ENCODE data around the gene CMYA5.

DNA sequence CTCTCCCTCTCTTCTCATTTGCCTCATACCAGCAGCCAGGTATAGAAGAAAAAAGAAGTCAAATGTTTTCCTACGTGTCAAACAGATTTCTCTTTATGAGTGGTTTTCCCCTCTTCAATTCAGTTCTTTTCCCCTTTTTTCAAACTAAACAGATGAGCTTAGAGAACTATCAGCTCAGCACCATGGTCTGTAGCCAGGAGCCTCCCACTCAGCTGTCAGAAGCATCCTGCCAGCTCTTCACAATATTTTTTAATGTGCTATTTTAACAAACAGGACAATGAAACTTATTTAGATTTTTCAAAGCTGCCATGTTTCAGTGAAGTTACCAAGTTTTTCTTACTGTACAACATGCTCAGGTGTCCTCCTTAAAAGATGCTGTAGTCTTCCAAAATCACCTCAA lies 63.5 kb downstream of the CMYA5 start:
- TF ChIP-seq, protein P1, sequence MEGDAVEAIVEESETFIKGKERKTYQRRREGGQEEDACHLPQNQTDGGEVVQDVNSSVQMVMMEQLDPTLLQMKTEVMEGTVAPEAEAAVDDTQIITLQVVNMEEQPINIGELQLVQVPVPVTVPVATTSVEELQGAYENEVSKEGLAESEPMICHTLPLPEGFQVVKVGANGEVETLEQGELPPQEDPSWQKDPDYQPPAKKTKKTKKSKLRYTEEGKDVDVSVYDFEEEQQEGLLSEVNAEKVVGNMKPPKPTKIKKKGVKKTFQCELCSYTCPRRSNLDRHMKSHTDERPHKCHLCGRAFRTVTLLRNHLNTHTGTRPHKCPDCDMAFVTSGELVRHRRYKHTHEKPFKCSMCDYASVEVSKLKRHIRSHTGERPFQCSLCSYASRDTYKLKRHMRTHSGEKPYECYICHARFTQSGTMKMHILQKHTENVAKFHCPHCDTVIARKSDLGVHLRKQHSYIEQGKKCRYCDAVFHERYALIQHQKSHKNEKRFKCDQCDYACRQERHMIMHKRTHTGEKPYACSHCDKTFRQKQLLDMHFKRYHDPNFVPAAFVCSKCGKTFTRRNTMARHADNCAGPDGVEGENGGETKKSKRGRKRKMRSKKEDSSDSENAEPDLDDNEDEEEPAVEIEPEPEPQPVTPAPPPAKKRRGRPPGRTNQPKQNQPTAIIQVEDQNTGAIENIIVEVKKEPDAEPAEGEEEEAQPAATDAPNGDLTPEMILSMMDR (conservative IDR thresholded peaks at IDR 0.05; ENCODE audit: low read length) = no peak
- no peak for TF ChIP-seq EZH2phosphoT487 (IDR thresholded peaks at IDR 0.05; ENCODE audit: borderline replicate concordance, low read depth, low read length)
